Nephron (organoid): Measurements from ENCODE around the gene TPM2.

ENCODE experiments used
- H3K27ac Mint-ChIP-seq, 3 experiments: 2 replicates each; pipeline ENCODE4 v1.8.0; 2020; ENCODE audit warnings: mixed read lengths in 3 of 3, mild to moderate bottlenecking in 2 of 3, moderate library complexity in 1 of 3
- H3K27me3 Mint-ChIP-seq: 2 replicates; pipeline ENCODE4 v1.8.0; 2021; ENCODE audit warnings: low read depth, mild to moderate bottlenecking, moderate library complexity, mixed read lengths
- H3K36me3 Mint-ChIP-seq: 2 replicates; pipeline ENCODE4 v1.8.0; 2020; ENCODE audit warnings: low read depth, mixed read lengths
- H3K4me1 Mint-ChIP-seq: 2 replicates; pipeline ENCODE4 v1.8.0; 2020; ENCODE audit warnings: mixed read lengths
- H3K4me3 Mint-ChIP-seq, 3 experiments: 2 replicates each; pipeline ENCODE4 v1.8.0; 2020; ENCODE audit warnings: mild to moderate bottlenecking in 3 of 3, mixed read lengths in 3 of 3, moderate library complexity in 2 of 3
- H3K9me3 Mint-ChIP-seq: 2 replicates; pipeline ENCODE4 v1.8.0; 2020; ENCODE audit warnings: mixed read lengths
- CTCF ChIP-seq, 3 experiments: fragments of 200-600 bp; sonication (generic); IDR thresholded peaks; one replicate each; pipeline ENCODE4 v1.5.0; 2021; ENCODE audit warnings: antibody characterized with exemption in 3 of 3; ENCODE audit not compliant: unreplicated experiment in 3 of 3

Gene TPM2

GRCh38 chr9:35689542-35690293 lies at the start of gene TPM2:
Gene TPM2, minus strand, starts transcription at chr9:35689925. Its CDS starts 108 bp downstream, at chr9:35689817.
- H3K4me3 Mint-ChIP-seq, result peak within 1 kb of the TSS; percentile 94 to 100 (median 95)
- TF ChIP-seq CTCF (IDR thresholded peaks at IDR 0.05; ENCODE audit: unreplicated experiment in 3 of 3), result no peak
- H3K27me3 Mint-ChIP-seq, result peaks cover 3% of the 10 kb centered on the region
- H3K4me1 Mint-ChIP-seq, result peaks cover 42% of the 10 kb centered on the region
- no peaks in the 10 kb centered on the region for H3K9me3 Mint-ChIP-seq
- peaks cover 13% of the 10 kb centered on the region for H3K36me3 Mint-ChIP-seq
- peak within 1 kb of the TSS; percentile 65 to 96 (median 94) for H3K27ac Mint-ChIP-seq

- Mint-ChIP-seq H3K9me3 (no peaks in the 10 kb centered on the region), H3K36me3 (peaks cover 69% of the 10 kb centered on the region), H3K27me3 (no peaks in the 10 kb centered on the region), H3K27ac (no peak overlapping the region), H3K4me1 (peaks cover 5% of the 10 kb centered on the region), H3K4me3 (no peak overlapping the region)
- TF ChIP-seq CTCF (IDR thresholded peaks at IDR 0.05; ENCODE audit: unreplicated experiment in 3 of 3), result no peak
These were observed 49.2 kb upstream of the TPM2 start for GRCh38 chr9:35738924-35739323.

- no peaks in the 10 kb centered on the region for H3K9me3 Mint-ChIP-seq
- peaks cover 4% of the 10 kb centered on the region for H3K4me1 Mint-ChIP-seq
- H3K27me3 Mint-ChIP-seq, result no peaks in the 10 kb centered on the region
- no peak overlapping the region for H3K27ac Mint-ChIP-seq
- no peak overlapping the region for H3K4me3 Mint-ChIP-seq
- TF ChIP-seq CTCF (IDR thresholded peaks at IDR 0.05; ENCODE audit: unreplicated experiment in 3 of 3), result no peak
- peaks cover 66% of the 10 kb centered on the region for H3K36me3 Mint-ChIP-seq
These were observed 48.5 kb upstream of the TPM2 start for GRCh38 chr9:35738186-35738585.

- H3K9me3 Mint-ChIP-seq, result no peaks in the 10 kb centered on the region
- H3K4me3 Mint-ChIP-seq, result no peak overlapping the region
- no peaks in the 10 kb centered on the region for H3K27me3 Mint-ChIP-seq
- no peak overlapping the region for H3K27ac Mint-ChIP-seq
- H3K36me3 Mint-ChIP-seq, result peaks cover 61% of the 10 kb centered on the region
- peaks cover 8% of the 10 kb centered on the region for H3K4me1 Mint-ChIP-seq
- TF ChIP-seq CTCF (IDR thresholded peaks at IDR 0.05; ENCODE audit: unreplicated experiment in 3 of 3), result no peak
These were observed 47.4 kb upstream of the TPM2 start for GRCh38 chr9:35737143-35737542.

GRCh38 chr9:35736201-35736633 lies 46.5 kb upstream of the TPM2 start:
- peak; percentile 62 to 76 (median 74) for TF ChIP-seq CTCF (IDR thresholded peaks at IDR 0.05; ENCODE audit: unreplicated experiment in 3 of 3)
- Mint-ChIP-seq H3K9me3 (no peaks in the 10 kb centered on the region), H3K27me3 (no peaks in the 10 kb centered on the region), H3K36me3 (peaks cover 57% of the 10 kb centered on the region), H3K4me1 (peaks cover 8% of the 10 kb centered on the region), H3K4me3 (peak overlapping the region; percentile 47 to 72 (median 59)), H3K27ac (peak overlapping the region; percentile 0 to 58 (median 14))

- H3K4me1 Mint-ChIP-seq, result peaks cover 8% of the 10 kb centered on the region
- no peaks in the 10 kb centered on the region for H3K27me3 Mint-ChIP-seq
- H3K9me3 Mint-ChIP-seq, result no peaks in the 10 kb centered on the region
- no peak for TF ChIP-seq CTCF (IDR thresholded peaks at IDR 0.05; ENCODE audit: unreplicated experiment in 3 of 3)
- peaks cover 39% of the 10 kb centered on the region for H3K36me3 Mint-ChIP-seq
- peak overlapping the region; percentile 38 to 52 (median 49) for H3K4me3 Mint-ChIP-seq
- H3K27ac Mint-ChIP-seq, result no peak overlapping the region
These were observed 44.4 kb upstream of the TPM2 start for GRCh38 chr9:35734096-35734495.
